Measurements from ENCODE around the gene ZNF431. TPM values are rescaled to one million over a fixed set of nuclear protein-coding genes. Genes with fewer than 3 reads are reported as not detected.
A peak's percentile ranks its signal among the peaks of the same experiment; 100 is the strongest.
"Not testable (repeated sequence)": the region's sequence is repeated elsewhere in the genome, so short reads cannot be mapped to it uniquely, and the experiment has no call there.

ZNF431 gene
- total RNA-seq, 5 donors from 2014 or later (not counting 1 experiment from before 2014, with no cell fraction given) = 24.3 to 35.0 (median 26.0) TPM

- not testable (repeated sequence) for H3K4me3 Mint-ChIP-seq; H3K27ac ChIP-seq (ENCODE audit: low read length)
- WGBS (ENCODE audit: insufficient coverage) = no CpG with 5 or more reads among the region's 1 CpG
Observed at GRCh38 chr19:21141006-21141405, 834 bp upstream of the ZNF431 start.

GRCh38 chr19:21143428-21143827 lies 1.6 kb downstream of the ZNF431 start:
- Histone ChIP-seq H3K9me3 (no peaks in the 10 kb centered on the region), H3K4me3 (ENCODE audit: control insufficient read depth in 1 of 2, extremely low read depth in 1 of 2, low read length in 1 of 2) (no peak overlapping the region), H3K27ac (ENCODE audit: low read length) (no peak overlapping the region), H3K36me3 (ENCODE audit: control insufficient read depth in 2 of 2, extremely low read depth in 1 of 2, insufficient read depth in 1 of 2, low read length in 1 of 2) (peaks cover 4 to 26% of the 10 kb centered on the region in 2 donors), H3K4me1 (ENCODE audit: control insufficient read depth in 1 of 2, extremely low read depth in 1 of 2, insufficient read depth in 2 of 2, low read length in 2 of 2) (peaks cover 4 to 8% of the 10 kb centered on the region in 2 experiments), H3K27me3 (replicated peaks in 1 of 2; ENCODE audit: control insufficient read depth in 2 of 2, extremely low read depth in 1 of 2, insufficient read depth in 2 of 2, low read length in 1 of 2) (no peaks in the 10 kb centered on the region)
- Mint-ChIP-seq H3K36me3 (peaks cover 48% of the 10 kb centered on the region), H3K27me3 (no peaks in the 10 kb centered on the region), H3K4me1 (peaks cover 49 to 57% (median 54%) of the 10 kb centered on the region in 3 donors), H3K9me3 (no peaks in the 10 kb centered on the region), H3K27ac (peak overlapping the region in 1 of 2 donors; percentile 16), H3K4me3 (peak overlapping the region; percentile 29 to 94 (median 65))
- POLR2A ChIA-PET = interaction anchor here in 1 of 2 donors (0.6 to 0.7 kb wide), 2 partner anchors 1278 to 1545 kb away, joined by 3 to 6 read pairs; partner anchors contain the start of gene ZNF253
- CTCF ChIA-PET = interaction anchor here (0.5 to 1.3 kb wide), 3 partner anchors 127 to 625 kb away, joined by 3 read pairs; partner anchors contain the start of gene ZNF626 (in 1 of the 2)
- DNase-seq (no peak), ATAC-seq (replicated peaks in 1 of 4) (no peak)
- WGBS (ENCODE audit: insufficient coverage) = 97% methylated on average over 4 of the region's 5 CpGs

More at GRCh38 chr19:21141006-21141405, 834 bp upstream of the ZNF431 start:
- H3K4me3 ChIP-seq (ENCODE audit: control insufficient read depth in 1 of 2, extremely low read depth in 1 of 2, low read length in 1 of 2); H3K9me3 ChIP-seq; ATAC-seq (replicated peaks in 1 of 4); H3K27me3 Mint-ChIP-seq; H3K9me3 Mint-ChIP-seq; H3K4me1 ChIP-seq (ENCODE audit: control insufficient read depth in 1 of 2, extremely low read depth in 1 of 2, insufficient read depth in 2 of 2, low read length in 2 of 2); DNase-seq; H3K27me3 ChIP-seq (replicated peaks in 1 of 2; ENCODE audit: control insufficient read depth in 2 of 2, extremely low read depth in 1 of 2, insufficient read depth in 2 of 2, low read length in 1 of 2): not testable (repeated sequence)
- H3K36me3 ChIP-seq (ENCODE audit: control insufficient read depth in 2 of 2, extremely low read depth in 1 of 2, insufficient read depth in 1 of 2, low read length in 1 of 2) = peaks cover 4 to 15% of the 10 kb centered on the region in 2 donors
- Mint-ChIP-seq H3K27ac (peak overlapping the region; percentile 36 to 77), H3K4me1 (peaks cover 37 to 46% (median 43%) of the 10 kb centered on the region in 3 donors), H3K36me3 (peaks cover 32% of the 10 kb centered on the region)
- ChIA-PET POLR2A (interaction anchor here in 1 of 2 donors (1.1 kb wide), 1 partner anchor 364 kb away, joined by 4 read pairs; no protein-coding TSS in a partner anchor), CTCF (interaction anchor here in 1 of 2 donors (1.0 kb wide), 1 partner anchor 365 kb away, joined by 3 read pairs; no protein-coding TSS in a partner anchor)

GRCh38 chr19:21143854-21144253 lies 2.0 kb downstream of the ZNF431 start:
- WGBS (ENCODE audit: insufficient coverage) = 100% methylated on average over 1 of the region's 1 CpG
- Mint-ChIP-seq H3K36me3 (peaks cover 52% of the 10 kb centered on the region), H3K27ac (peak overlapping the region in 1 of 2 donors; percentile 16), H3K9me3 (no peaks in the 10 kb centered on the region), H3K4me3 (peak overlapping the region in 1 of 3 donors; percentile 17), H3K4me1 (peaks cover 53 to 61% (median 58%) of the 10 kb centered on the region in 3 donors), H3K27me3 (no peaks in the 10 kb centered on the region)
- peaks cover 4 to 29% of the 10 kb centered on the region in 2 donors for H3K36me3 ChIP-seq (ENCODE audit: control insufficient read depth in 2 of 2, extremely low read depth in 1 of 2, insufficient read depth in 1 of 2, low read length in 1 of 2)
- no peaks in the 10 kb centered on the region for H3K27me3 ChIP-seq (replicated peaks in 1 of 2; ENCODE audit: control insufficient read depth in 2 of 2, extremely low read depth in 1 of 2, insufficient read depth in 2 of 2, low read length in 1 of 2)
- peaks cover 4 to 8% of the 10 kb centered on the region in 2 experiments for H3K4me1 ChIP-seq (ENCODE audit: control insufficient read depth in 1 of 2, extremely low read depth in 1 of 2, insufficient read depth in 2 of 2, low read length in 2 of 2)
- no peaks in the 10 kb centered on the region for H3K9me3 ChIP-seq
- CTCF ChIA-PET = interaction anchor here in 1 of 2 donors (0.6 kb wide), 1 partner anchor 625 kb away, joined by 3 read pairs; no protein-coding TSS in a partner anchor
- ATAC-seq (replicated peaks in 1 of 4) = no peak
- POLR2A ChIA-PET = interaction anchor here (0.7 kb wide), 2 partner anchors 740 to 1278 kb away, joined by 3 to 6 read pairs; partner anchors contain the start of gene ZNF253 (in 1 of the 2)
- no peak overlapping the region for H3K27ac ChIP-seq (ENCODE audit: low read length)
- H3K4me3 ChIP-seq (ENCODE audit: control insufficient read depth in 1 of 2, extremely low read depth in 1 of 2, low read length in 1 of 2) = no peak overlapping the region
- no peak for DNase-seq

GRCh38 chr19:21147540-21147939 lies 5.7 kb downstream of the ZNF431 start:
- Mint-ChIP-seq H3K4me3 (no peak overlapping the region), H3K36me3 (peaks cover 83% of the 10 kb centered on the region), H3K9me3 (peaks cover 0 to 2% (median 2%) of the 10 kb centered on the region in 3 donors), H3K27me3 (no peaks in the 10 kb centered on the region), H3K4me1 (peaks cover 51 to 58% (median 57%) of the 10 kb centered on the region in 3 donors), H3K27ac (peak overlapping the region in 1 of 2 donors; percentile 28)
- ChIA-PET POLR2A (interaction anchor here (0.6 to 0.7 kb wide), 3 partner anchors 13 to 182 kb away, joined by 3 read pairs; no protein-coding TSS in a partner anchor), CTCF (no interaction called here)
- H3K9me3 ChIP-seq = no peaks in the 10 kb centered on the region
- DNase-seq (no peak), ATAC-seq (replicated peaks in 1 of 4) (no peak)
- H3K36me3 ChIP-seq (ENCODE audit: control insufficient read depth in 2 of 2, extremely low read depth in 1 of 2, insufficient read depth in 1 of 2, low read length in 1 of 2) = peaks cover 10 to 55% of the 10 kb centered on the region in 2 donors
- peaks cover 4 to 5% of the 10 kb centered on the region in 2 experiments for H3K4me1 ChIP-seq (ENCODE audit: control insufficient read depth in 1 of 2, extremely low read depth in 1 of 2, insufficient read depth in 2 of 2, low read length in 2 of 2)
- no peaks in the 10 kb centered on the region for H3K27me3 ChIP-seq (replicated peaks in 1 of 2; ENCODE audit: control insufficient read depth in 2 of 2, extremely low read depth in 1 of 2, insufficient read depth in 2 of 2, low read length in 1 of 2)
- WGBS (ENCODE audit: insufficient coverage) = no CpG with 5 or more reads among the region's 1 CpG
- H3K27ac ChIP-seq (ENCODE audit: low read length) = no peak overlapping the region
- no peak overlapping the region for H3K4me3 ChIP-seq (ENCODE audit: control insufficient read depth in 1 of 2, extremely low read depth in 1 of 2, low read length in 1 of 2)

DNA sequence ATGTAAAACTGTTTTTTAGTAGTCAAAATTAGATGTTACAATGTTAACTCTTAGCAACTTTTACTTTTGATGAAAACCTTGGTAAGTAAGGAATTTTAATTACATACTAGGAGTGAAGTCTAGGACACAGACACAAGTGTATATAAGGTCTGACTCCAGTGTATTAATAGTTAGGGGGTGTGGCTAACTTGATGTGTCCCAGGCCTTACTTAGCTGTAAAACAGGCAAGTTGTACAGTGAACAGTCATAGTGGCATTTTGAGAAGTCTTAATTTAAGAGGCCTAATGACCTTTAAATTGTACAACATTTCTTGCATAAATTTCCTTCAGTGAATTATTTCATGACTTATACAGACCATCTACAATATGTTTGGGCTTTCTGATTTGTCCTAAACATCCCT lies 6.8 kb downstream of the ZNF431 start:
- no peak overlapping the region for H3K27ac Mint-ChIP-seq
- H3K36me3 Mint-ChIP-seq = peaks cover 88% of the 10 kb centered on the region
- H3K9me3 Mint-ChIP-seq = peaks cover 0 to 2% (median 2%) of the 10 kb centered on the region in 3 donors
- DNase-seq (no peak), ATAC-seq (replicated peaks in 1 of 4) (no peak)
- Histone ChIP-seq H3K27ac (ENCODE audit: low read length) (no peak overlapping the region), H3K4me3 (ENCODE audit: control insufficient read depth in 1 of 2, extremely low read depth in 1 of 2, low read length in 1 of 2) (no peak overlapping the region), H3K9me3 (no peaks in the 10 kb centered on the region), H3K27me3 (replicated peaks in 1 of 2; ENCODE audit: control insufficient read depth in 2 of 2, extremely low read depth in 1 of 2, insufficient read depth in 2 of 2, low read length in 1 of 2) (no peaks in the 10 kb centered on the region), H3K36me3 (ENCODE audit: control insufficient read depth in 2 of 2, extremely low read depth in 1 of 2, insufficient read depth in 1 of 2, low read length in 1 of 2) (peaks cover 11 to 55% of the 10 kb centered on the region in 2 donors), H3K4me1 (ENCODE audit: control insufficient read depth in 1 of 2, extremely low read depth in 1 of 2, insufficient read depth in 2 of 2, low read length in 2 of 2) (peaks cover 0 to 2% of the 10 kb centered on the region in 2 experiments)
- POLR2A ChIA-PET = no interaction called here
- no peak overlapping the region for H3K4me3 Mint-ChIP-seq
- no peaks in the 10 kb centered on the region for H3K27me3 Mint-ChIP-seq
- H3K4me1 Mint-ChIP-seq = peaks cover 40 to 55% (median 47%) of the 10 kb centered on the region in 3 donors
- CTCF ChIA-PET = no interaction called here

GRCh38 chr19:21149877-21150276 lies 8.0 kb downstream of the ZNF431 start:
- POLR2A ChIA-PET = no interaction called here
- H3K27ac ChIP-seq (ENCODE audit: low read length) = no peak overlapping the region
- DNase-seq (no peak), ATAC-seq (replicated peaks in 1 of 4) (no peak)
- H3K27me3 ChIP-seq (replicated peaks in 1 of 2; ENCODE audit: control insufficient read depth in 2 of 2, extremely low read depth in 1 of 2, insufficient read depth in 2 of 2, low read length in 1 of 2) = no peaks in the 10 kb centered on the region
- Mint-ChIP-seq H3K9me3 (peaks cover 0 to 2% (median 2%) of the 10 kb centered on the region in 3 donors), H3K27me3 (no peaks in the 10 kb centered on the region), H3K36me3 (peaks cover 86% of the 10 kb centered on the region), H3K4me1 (peaks cover 35 to 47% (median 37%) of the 10 kb centered on the region in 3 donors), H3K27ac (no peak overlapping the region), H3K4me3 (no peak overlapping the region)
- H3K36me3 ChIP-seq (ENCODE audit: control insufficient read depth in 2 of 2, extremely low read depth in 1 of 2, insufficient read depth in 1 of 2, low read length in 1 of 2) = peaks cover 11 to 50% of the 10 kb centered on the region in 2 donors
- H3K9me3 ChIP-seq = no peaks in the 10 kb centered on the region
- WGBS (ENCODE audit: insufficient coverage) = 100% methylated on average over 2 of the region's 6 CpGs
- H3K4me1 ChIP-seq (ENCODE audit: control insufficient read depth in 1 of 2, extremely low read depth in 1 of 2, insufficient read depth in 2 of 2, low read length in 2 of 2) = peaks cover 0 to 2% of the 10 kb centered on the region in 2 experiments
- CTCF ChIA-PET = no interaction called here
- H3K4me3 ChIP-seq (ENCODE audit: control insufficient read depth in 1 of 2, extremely low read depth in 1 of 2, low read length in 1 of 2) = no peak overlapping the region

All from T-cell (primary cell).